ENCODE measurements around the gene NUS1.
"Not testable (repeated sequence)": the region's sequence is repeated elsewhere in the genome, so short reads cannot be mapped to it uniquely, and the experiment has no call there.

Gene NUS1

DNA sequence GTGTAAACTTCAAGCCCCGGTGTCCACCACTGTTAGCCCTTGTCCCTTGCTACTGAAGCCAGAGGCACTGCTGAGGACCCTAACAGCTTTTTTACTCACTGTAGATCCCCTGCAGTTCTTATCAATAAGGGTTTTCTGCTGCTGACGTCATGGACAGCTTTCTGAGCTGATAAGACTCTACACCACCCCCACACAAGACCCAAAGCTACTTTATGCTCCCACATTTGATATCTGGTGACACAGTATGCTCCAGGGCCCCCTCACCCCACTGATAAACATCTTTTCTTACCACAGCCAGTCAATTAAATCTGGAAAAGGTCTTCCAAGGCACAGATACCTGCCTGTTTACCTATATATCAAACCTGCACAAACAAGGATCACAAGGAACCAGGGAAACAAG, 65.3 kb downstream of the NUS1 start:
- H3K14ac ChIP-seq (ENCODE audit: low read length), result no peak overlapping the region
- no peaks in the 10 kb centered on the region for H3K79me2 ChIP-seq (ENCODE audit: control insufficient read depth, insufficient read depth, low read length, poor library complexity)
- H4K91ac ChIP-seq (ENCODE audit: low read depth, low read length), result no peak overlapping the region
- no peak overlapping the region for H3K4me2 ChIP-seq (ENCODE audit: low read length)
- no peak overlapping the region for H3K9ac ChIP-seq (ENCODE audit: low read length)
- H3K4me3 ChIP-seq (ENCODE audit: low read depth, low read length), result no peak overlapping the region
- H2BK5ac ChIP-seq (ENCODE audit: low read depth, low read length, poor library complexity), result no peak overlapping the region
- H3K27me3 ChIP-seq (ENCODE audit: insufficient read depth, low read length), result no peaks in the 10 kb centered on the region
- peaks cover 2% of the 10 kb centered on the region for H3K9me3 ChIP-seq (ENCODE audit: insufficient read depth, low read depth, low read length)
- H3K4ac ChIP-seq (ENCODE audit: low read depth, low read length), result no peak overlapping the region
- H2BK120ac ChIP-seq (ENCODE audit: insufficient read depth, low read length, poor library complexity), result no peak overlapping the region
- no peak overlapping the region for H3K27ac ChIP-seq (ENCODE audit: low read depth, low read length)
- no peak overlapping the region for H2BK12ac ChIP-seq (ENCODE audit: low read length)
- H3K36me3 ChIP-seq (ENCODE audit: control insufficient read depth in 1 of 2, insufficient read depth in 2 of 2, low read length in 2 of 2), result no peaks in the 10 kb centered on the region
- H3K18ac ChIP-seq (ENCODE audit: low read length), result no peak overlapping the region
- no peaks in the 10 kb centered on the region for H3K79me1 ChIP-seq (ENCODE audit: low read length)
- H3K4me1 ChIP-seq (ENCODE audit: control insufficient read depth in 1 of 2, insufficient read depth in 2 of 2, low read length in 2 of 2), result no peaks in the 10 kb centered on the region
- DNase-seq, result no peak
- no peak overlapping the region for H4K8ac ChIP-seq (ENCODE audit: low read depth, low read length)
- no peak overlapping the region for H2AFZ ChIP-seq (ENCODE audit: insufficient read depth, low read length, poor library complexity)
- H4K12ac ChIP-seq (ENCODE audit: low read depth, low read length), result no peak overlapping the region
- no CpG with 5 or more reads among the region's 2 CpGs for WGBS (ENCODE audit: extremely low coverage, insufficient coverage, insufficient read length)
- H3K23ac ChIP-seq (ENCODE audit: low read length), result no peak overlapping the region
- H2AK5ac ChIP-seq (ENCODE audit: low read length), result no peak overlapping the region

- not testable (repeated sequence) for H3K23ac ChIP-seq (ENCODE audit: low read length); H2BK120ac ChIP-seq (ENCODE audit: insufficient read depth, low read length, poor library complexity); H4K91ac ChIP-seq (ENCODE audit: low read depth, low read length); H3K4me2 ChIP-seq (ENCODE audit: low read length); H3K18ac ChIP-seq (ENCODE audit: low read length); H3K9ac ChIP-seq (ENCODE audit: low read length); H3K14ac ChIP-seq (ENCODE audit: low read length); H3K4me3 ChIP-seq (ENCODE audit: low read depth, low read length); H3K9me3 ChIP-seq (ENCODE audit: insufficient read depth, low read depth, low read length); H3K4ac ChIP-seq (ENCODE audit: low read depth, low read length); H3K27ac ChIP-seq (ENCODE audit: low read depth, low read length); H3K79me1 ChIP-seq (ENCODE audit: low read length); H2AFZ ChIP-seq (ENCODE audit: insufficient read depth, low read length, poor library complexity); H2BK12ac ChIP-seq (ENCODE audit: low read length); H3K79me2 ChIP-seq (ENCODE audit: control insufficient read depth, insufficient read depth, low read length, poor library complexity); H4K8ac ChIP-seq (ENCODE audit: low read depth, low read length); H2AK5ac ChIP-seq (ENCODE audit: low read length); H4K12ac ChIP-seq (ENCODE audit: low read depth, low read length); H3K27me3 ChIP-seq (ENCODE audit: insufficient read depth, low read length); H3K36me3 ChIP-seq (ENCODE audit: control insufficient read depth in 1 of 2, insufficient read depth in 2 of 2, low read length in 2 of 2); DNase-seq; H3K4me1 ChIP-seq (ENCODE audit: control insufficient read depth in 1 of 2, insufficient read depth in 2 of 2, low read length in 2 of 2); H2BK5ac ChIP-seq (ENCODE audit: low read depth, low read length, poor library complexity)
- no CpG with 5 or more reads among the region's 25 CpGs for WGBS (ENCODE audit: extremely low coverage, insufficient coverage, insufficient read length)
Measured at GRCh38 chr6:117750675-117751074, 75.4 kb downstream of the NUS1 start.
